ENCODE results near the gene ARL5C. TPM values are rescaled to one million over a fixed set of nuclear protein-coding genes. Genes with fewer than 3 reads are reported as not detected.
A peak's percentile ranks its signal among the peaks of the same experiment; 100 is the strongest.

The ARL5C gene
- total RNA-seq, 1 donor from 2014 or later, result not detected

GRCh38 chr17:39175695-39176093, 9.7 kb upstream of the ARL5C start:
- H3K4me1 Mint-ChIP-seq (ENCODE audit: low read depth), result no peaks in the 10 kb centered on the region
- no peak for TF ChIP-seq CTCF (IDR thresholded peaks at IDR 0.05; ENCODE audit: unreplicated experiment)
- H3K9me3 Mint-ChIP-seq (ENCODE audit: low read depth), result no peaks in the 10 kb centered on the region
- H3K27me3 Mint-ChIP-seq, result no peaks in the 10 kb centered on the region
- no peak overlapping the region for H3K27ac Mint-ChIP-seq
- no peak overlapping the region for H3K4me3 Mint-ChIP-seq (ENCODE audit: low read depth)
- peaks cover 9% of the 10 kb centered on the region for H3K36me3 Mint-ChIP-seq (ENCODE audit: insufficient read depth)
- DNase-seq (ENCODE audit: low spot score, unreplicated experiment), result no peak

GRCh38 chr17:39174920-39175694, 9.1 kb upstream of the ARL5C start:
- no peaks in the 10 kb centered on the region for H3K9me3 Mint-ChIP-seq (ENCODE audit: low read depth)
- peak; percentile 65 for DNase-seq (ENCODE audit: low spot score, unreplicated experiment)
- H3K27ac Mint-ChIP-seq, result no peak overlapping the region
- peaks cover 9% of the 10 kb centered on the region for H3K36me3 Mint-ChIP-seq (ENCODE audit: insufficient read depth)
- H3K27me3 Mint-ChIP-seq, result no peaks in the 10 kb centered on the region
- H3K4me3 Mint-ChIP-seq (ENCODE audit: low read depth), result no peak overlapping the region
- TF ChIP-seq CTCF (IDR thresholded peaks at IDR 0.05; ENCODE audit: unreplicated experiment), result peak; percentile 89
- no peaks in the 10 kb centered on the region for H3K4me1 Mint-ChIP-seq (ENCODE audit: low read depth)

- Mint-ChIP-seq H3K36me3 (ENCODE audit: insufficient read depth) (peaks cover 9% of the 10 kb centered on the region), H3K4me1 (ENCODE audit: low read depth) (no peaks in the 10 kb centered on the region), H3K9me3 (ENCODE audit: low read depth) (no peaks in the 10 kb centered on the region), H3K4me3 (ENCODE audit: low read depth) (no peak overlapping the region), H3K27me3 (peaks cover 4% of the 10 kb centered on the region), H3K27ac (no peak overlapping the region)
- no peak for DNase-seq (ENCODE audit: low spot score, unreplicated experiment)
- TF ChIP-seq CTCF (IDR thresholded peaks at IDR 0.05; ENCODE audit: unreplicated experiment), result no peak
Measured at GRCh38 chr17:39173526-39174274, 7.7 kb upstream of the ARL5C start.

- Mint-ChIP-seq H3K27me3 (peaks cover 4% of the 10 kb centered on the region), H3K36me3 (ENCODE audit: insufficient read depth) (peaks cover 9% of the 10 kb centered on the region), H3K9me3 (ENCODE audit: low read depth) (no peaks in the 10 kb centered on the region), H3K27ac (no peak overlapping the region), H3K4me3 (ENCODE audit: low read depth) (no peak overlapping the region), H3K4me1 (ENCODE audit: low read depth) (no peaks in the 10 kb centered on the region)
- TF ChIP-seq CTCF (IDR thresholded peaks at IDR 0.05; ENCODE audit: unreplicated experiment), result no peak
- DNase-seq (ENCODE audit: low spot score, unreplicated experiment), result no peak
Measured at GRCh38 chr17:39173080-39173479, 7.1 kb upstream of the ARL5C start.

- H3K9me3 Mint-ChIP-seq (ENCODE audit: low read depth), result no peaks in the 10 kb centered on the region
- DNase-seq (ENCODE audit: low spot score, unreplicated experiment), result no peak
- TF ChIP-seq CTCF (IDR thresholded peaks at IDR 0.05; ENCODE audit: unreplicated experiment), result no peak
- H3K4me1 Mint-ChIP-seq (ENCODE audit: low read depth), result no peaks in the 10 kb centered on the region
- H3K27ac Mint-ChIP-seq, result no peak overlapping the region
- H3K27me3 Mint-ChIP-seq, result peaks cover 11% of the 10 kb centered on the region
- no peak overlapping the region for H3K4me3 Mint-ChIP-seq (ENCODE audit: low read depth)
- H3K36me3 Mint-ChIP-seq (ENCODE audit: insufficient read depth), result peaks cover 4% of the 10 kb centered on the region
Measured at GRCh38 chr17:39171933-39172332, 6.0 kb upstream of the ARL5C start.

Measured in progenitor cell of endocrine pancreas (in vitro differentiated cells).